ENCODE results near the gene SCG3. TPM values are rescaled to one million over a fixed set of nuclear protein-coding genes. Genes with fewer than 3 reads are reported as not detected.

SCG3 gene
- total RNA-seq, 4 donors from 2014 or later = not detected

GRCh38 chr15:51756482-51756881 is 75.2 kb downstream of the SCG3 start:
- peaks cover 7 to 10% of the 10 kb centered on the region in 2 donors for H3K4me1 ChIP-seq
- in situ Hi-C loops (cut with MboI; ENCODE audit: low sequenced_read_pairs in 4 of 4) = no loop called here
- H3K27me3 ChIP-seq = no peaks in the 10 kb centered on the region
- H3K9me3 ChIP-seq = no peaks in the 10 kb centered on the region
- ATAC-seq = no peak
- TF ChIP-seq CTCF (IDR thresholded peaks at IDR 0.05 in 4 of 5, conservative IDR thresholded peaks at IDR 0.05 in 1 of 5) (no peak), POLR2A (IDR thresholded peaks at IDR 0.05) (no peak)
- no peaks in the 10 kb centered on the region for H3K36me3 ChIP-seq
- H3K27ac ChIP-seq = no peak overlapping the region
- DNase-seq = no peak
- intact Hi-C loops (cut with DNase I; ENCODE audit: low total_unique reads) = loop anchor here (2.0 kb wide), 1 partner anchor 20 kb away; the partner anchor contains the start of gene LYSMD2
- no peak overlapping the region for H3K4me3 ChIP-seq

- in situ Hi-C loops (cut with MboI; ENCODE audit: low sequenced_read_pairs in 4 of 4) = no loop called here
- Histone ChIP-seq H3K27me3 (no peaks in the 10 kb centered on the region), H3K36me3 (no peaks in the 10 kb centered on the region), H3K9me3 (no peaks in the 10 kb centered on the region), H3K27ac (no peak overlapping the region), H3K4me3 (no peak overlapping the region), H3K4me1 (peaks cover 2 to 4% of the 10 kb centered on the region in 2 donors)
- DNase-seq (no peak), ATAC-seq (no peak)
- intact Hi-C loops (cut with DNase I; ENCODE audit: low total_unique reads) = loop anchor here (2.0 kb wide), 1 partner anchor 21 kb away; the partner anchor contains the start of gene LYSMD2
- TF ChIP-seq CTCF (IDR thresholded peaks at IDR 0.05 in 4 of 5, conservative IDR thresholded peaks at IDR 0.05 in 1 of 5) = no peak
- TF ChIP-seq POLR2A (IDR thresholded peaks at IDR 0.05) = no peak
Measured at GRCh38 chr15:51757450-51757849, 76.1 kb downstream of the SCG3 start.

DNA sequence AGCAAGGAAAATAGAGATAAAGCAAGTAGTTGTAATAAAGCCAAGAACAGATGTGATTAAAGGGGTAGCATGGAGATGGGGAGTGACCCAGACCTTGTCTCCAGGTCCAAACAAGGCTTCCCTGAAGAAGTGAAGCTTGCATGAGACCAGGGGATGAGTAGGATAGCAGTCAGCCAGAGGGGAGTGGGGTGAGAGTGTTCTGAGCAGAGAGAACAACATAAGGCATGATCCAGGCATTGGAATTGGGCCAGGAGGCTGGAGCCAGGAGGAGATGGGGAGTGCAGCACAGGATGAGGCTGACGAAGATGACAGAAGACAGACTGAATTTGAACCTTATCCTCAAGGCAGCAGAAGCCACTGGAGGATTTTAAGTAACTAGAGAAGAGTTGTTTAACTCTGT is 77.3 kb downstream of the SCG3 start:
- H3K9me3 ChIP-seq = no peaks in the 10 kb centered on the region
- in situ Hi-C loops (cut with MboI; ENCODE audit: low sequenced_read_pairs in 4 of 4) (no loop called here), intact Hi-C loops (cut with DNase I; ENCODE audit: low total_unique reads) (no loop called here)
- no peaks in the 10 kb centered on the region for H3K27me3 ChIP-seq
- H3K4me1 ChIP-seq = no peaks in the 10 kb centered on the region
- peak overlapping the region in 3 of 4 donors; percentile 19 to 29 (median 24) for H3K27ac ChIP-seq
- H3K4me3 ChIP-seq = no peak overlapping the region
- no peaks in the 10 kb centered on the region for H3K36me3 ChIP-seq
- TF ChIP-seq CTCF (IDR thresholded peaks at IDR 0.05 in 4 of 5, conservative IDR thresholded peaks at IDR 0.05 in 1 of 5) = no peak
- no peak for ATAC-seq
- no peak for DNase-seq

- DNase-seq = peak in 1 of 2 donors; percentile 21
- H3K27ac ChIP-seq = no peak overlapping the region
- in situ Hi-C loops (cut with MboI; ENCODE audit: low sequenced_read_pairs in 4 of 4) = no loop called here
Measured at GRCh38 chr15:51759557-51760070, 78.3 kb downstream of the SCG3 start.

More at GRCh38 chr15:51759557-51760070, 78.3 kb downstream of the SCG3 start:
- H3K36me3 ChIP-seq = no peaks in the 10 kb centered on the region
- H3K27me3 ChIP-seq = no peaks in the 10 kb centered on the region
- H3K4me1 ChIP-seq = no peaks in the 10 kb centered on the region
- intact Hi-C loops (cut with DNase I; ENCODE audit: low total_unique reads) = no loop called here
- H3K4me3 ChIP-seq = no peak overlapping the region
- H3K9me3 ChIP-seq = no peaks in the 10 kb centered on the region
- no peak for TF ChIP-seq POLR2A (IDR thresholded peaks at IDR 0.05)
- no peak for TF ChIP-seq CTCF (IDR thresholded peaks at IDR 0.05 in 4 of 5, conservative IDR thresholded peaks at IDR 0.05 in 1 of 5)
- no peak for ATAC-seq

All from gastrocnemius medialis (tissue), 4 donors.